SK-N-SH treated with all-trans-retinoic acid at 6 μM for 48 hours (cell line): Measurements from ENCODE around the gene TMEM37.

Experiments used
- ATAC-seq: fragments of 200-7000 bp; cut with Tn5 transposase; 3 replicates; pipeline ENCODE4 v1.9.1; 2020; ENCODE audit warnings: mild to moderate bottlenecking, moderate library complexity
- ARNTL ChIP-seq: fragments of 450-650 bp; formaldehyde crosslinking; IDR thresholded peaks from 2 replicates; pipeline ENCODE4 v1.5.0; 2020; ENCODE audit warnings: low read depth, mild to moderate bottlenecking, moderate library complexity, borderline replicate concordance
- BACH2 ChIP-seq: fragments of 250-450 bp; sonication (Bioruptor Pico); IDR thresholded peaks from 2 replicates; pipeline ENCODE4 v1.9.0; 2021; ENCODE audit warnings: mild to moderate bottlenecking, borderline replicate concordance
- CSDC2 ChIP-seq: fragments of 250-450 bp; sonication (Bioruptor Pico); IDR thresholded peaks from 2 replicates; pipeline ENCODE4 v1.5.0; 2020; ENCODE audit warnings: mild to moderate bottlenecking, moderate library complexity
- ESRRG ChIP-seq: fragments of 250-450 bp; sonication (Bioruptor Pico); IDR thresholded peaks from 2 replicates; pipeline ENCODE4 v1.6.1; 2021; ENCODE audit warnings: mild to moderate bottlenecking
- GLIS3 ChIP-seq: fragments of 250-450 bp; sonication (Bioruptor Pico); IDR thresholded peaks from 2 replicates; pipeline ENCODE4 v1.5.0; 2020; ENCODE audit warnings: mild to moderate bottlenecking, moderate library complexity
- ISL1 ChIP-seq: fragments of 250-450 bp; sonication (Bioruptor Pico); IDR thresholded peaks from 2 replicates; pipeline ENCODE4 v2.1.2; 2022; ENCODE audit warnings: mild to moderate bottlenecking, moderate library complexity
- OSR1 ChIP-seq: fragments of 250-450 bp; sonication (Bioruptor Pico); IDR thresholded peaks from 2 replicates; pipeline ENCODE4 v1.8.0; 2022; ENCODE audit warnings: moderate library complexity, mild to moderate bottlenecking, inconsistent platforms
- PPARA ChIP-seq: fragments of 250-450 bp; sonication (Bioruptor Pico); IDR thresholded peaks from 2 replicates; pipeline ENCODE4 v1.5.0; 2020; ENCODE audit warnings: mild to moderate bottlenecking, borderline replicate concordance
- RARB ChIP-seq: fragments of 250-450 bp; sonication (Bioruptor Pico); IDR thresholded peaks from 2 replicates; pipeline ENCODE4 v1.8.0; 2021; ENCODE audit warnings: mild to moderate bottlenecking, moderate library complexity
- SNAI2 ChIP-seq: fragments of 250-450 bp; sonication (Bioruptor Pico); IDR thresholded peaks from 2 replicates; pipeline ENCODE4 v1.5.0; 2020; ENCODE audit warnings: mild to moderate bottlenecking, moderate library complexity
- TCF4 ChIP-seq: fragments of 250-450 bp; sonication (Bioruptor Pico); IDR thresholded peaks from 2 replicates; pipeline ENCODE4 v1.8.0; 2021; ENCODE audit warnings: mild to moderate bottlenecking, moderate library complexity, borderline replicate concordance
- ZC3H10 ChIP-seq: fragments of 250-450 bp; sonication (Bioruptor Pico); IDR thresholded peaks from 2 replicates; pipeline ENCODE4 v1.5.1; 2021; ENCODE audit warnings: mild to moderate bottlenecking, moderate library complexity
- ZFP30 ChIP-seq: fragments of 450-650 bp; formaldehyde crosslinking; IDR thresholded peaks from 2 replicates; pipeline ENCODE4 v1.5.0; 2022; ENCODE audit warnings: mild to moderate bottlenecking, moderate library complexity
- ZNF565 ChIP-seq: fragments of 450-650 bp; formaldehyde crosslinking; conservative IDR thresholded peaks from 2 replicates; pipeline ENCODE4 v1.5.0; 2020; ENCODE audit warnings: low read depth, mild to moderate bottlenecking, moderate library complexity
- ZNF70 ChIP-seq: fragments of 450-650 bp; formaldehyde crosslinking; IDR thresholded peaks from 2 replicates; pipeline ENCODE4 v1.5.0; 2020; ENCODE audit warnings: mild to moderate bottlenecking, moderate library complexity
- ZNF8 ChIP-seq: fragments of 450-650 bp; formaldehyde crosslinking; IDR thresholded peaks from 2 replicates; pipeline ENCODE4 v1.5.0; 2020; ENCODE audit warnings: mild to moderate bottlenecking, moderate library complexity
- TF ChIP-seq, protein P1 (sequence below): fragments of 250-450 bp; sonication (Bioruptor Pico); IDR thresholded peaks from 2 replicates; pipeline ENCODE4 v1.5.1; 2020; ENCODE audit warnings: low read depth, mild to moderate bottlenecking, moderate library complexity
- TF ChIP-seq, protein P2 (sequence below): fragments of 250-450 bp; sonication (Bioruptor Pico); IDR thresholded peaks from 2 replicates; pipeline ENCODE4 v1.5.0; 2020; ENCODE audit warnings: mild to moderate bottlenecking, moderate library complexity
- TF ChIP-seq, protein P3 (sequence below): fragments of 250-450 bp; sonication (Bioruptor Pico); IDR thresholded peaks from 2 replicates; pipeline ENCODE4 v1.8.0; 2021; ENCODE audit warnings: low read depth, mild to moderate bottlenecking, moderate library complexity, borderline replicate concordance
- TF ChIP-seq, protein P4 (sequence below): fragments of 250-450 bp; sonication (Bioruptor Pico); IDR thresholded peaks from 2 replicates; pipeline ENCODE4 v1.5.1; 2021; ENCODE audit warnings: mild to moderate bottlenecking, moderate library complexity

TMEM37 gene

DNA sequence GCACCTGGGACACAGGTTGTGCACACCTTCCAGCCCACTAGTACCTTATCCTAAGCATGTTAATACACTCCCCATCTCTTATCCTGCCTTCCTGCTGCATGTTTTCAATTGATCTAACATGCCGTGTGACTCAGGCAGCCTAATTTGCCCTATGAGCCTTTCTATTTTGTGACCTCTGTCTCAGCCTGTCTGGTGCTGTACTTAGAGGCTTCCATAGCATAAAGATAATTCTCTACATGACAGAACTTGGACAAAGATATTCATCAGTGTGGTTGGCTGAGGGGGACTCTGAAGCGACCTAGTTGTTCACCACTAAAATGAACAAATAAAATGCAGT is 8.6 kb upstream of the TMEM37 start:
- no peak for ATAC-seq
- TF ChIP-seq CSDC2 (no peak), GLIS3 (CRISPR knock-in tag) (no peak), ZC3H10 (CRISPR knock-in tag) (no peak), RARB (CRISPR knock-in tag) (no peak), ZNF8 (CRISPR knock-in tag) (no peak), ESRRG (CRISPR knock-in tag) (no peak), BACH2 (CRISPR knock-in tag) (no peak), TCF4 (no peak), ZNF70 (CRISPR knock-in tag) (no peak), OSR1 (CRISPR knock-in tag) (no peak), PPARA (CRISPR knock-in tag) (no peak), ZFP30 (CRISPR knock-in tag) (no peak)
- TF ChIP-seq, protein P1, sequence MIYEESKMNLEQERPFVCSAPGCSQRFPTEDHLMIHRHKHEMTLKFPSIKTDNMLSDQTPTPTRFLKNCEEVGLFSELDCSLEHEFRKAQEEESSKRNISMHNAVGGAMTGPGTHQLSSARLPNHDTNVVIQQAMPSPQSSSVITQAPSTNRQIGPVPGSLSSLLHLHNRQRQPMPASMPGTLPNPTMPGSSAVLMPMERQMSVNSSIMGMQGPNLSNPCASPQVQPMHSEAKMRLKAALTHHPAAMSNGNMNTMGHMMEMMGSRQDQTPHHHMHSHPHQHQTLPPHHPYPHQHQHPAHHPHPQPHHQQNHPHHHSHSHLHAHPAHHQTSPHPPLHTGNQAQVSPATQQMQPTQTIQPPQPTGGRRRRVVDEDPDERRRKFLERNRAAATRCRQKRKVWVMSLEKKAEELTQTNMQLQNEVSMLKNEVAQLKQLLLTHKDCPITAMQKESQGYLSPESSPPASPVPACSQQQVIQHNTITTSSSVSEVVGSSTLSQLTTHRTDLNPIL (CRISPR knock-in tag) = no peak
- TF ChIP-seq, protein P2, sequence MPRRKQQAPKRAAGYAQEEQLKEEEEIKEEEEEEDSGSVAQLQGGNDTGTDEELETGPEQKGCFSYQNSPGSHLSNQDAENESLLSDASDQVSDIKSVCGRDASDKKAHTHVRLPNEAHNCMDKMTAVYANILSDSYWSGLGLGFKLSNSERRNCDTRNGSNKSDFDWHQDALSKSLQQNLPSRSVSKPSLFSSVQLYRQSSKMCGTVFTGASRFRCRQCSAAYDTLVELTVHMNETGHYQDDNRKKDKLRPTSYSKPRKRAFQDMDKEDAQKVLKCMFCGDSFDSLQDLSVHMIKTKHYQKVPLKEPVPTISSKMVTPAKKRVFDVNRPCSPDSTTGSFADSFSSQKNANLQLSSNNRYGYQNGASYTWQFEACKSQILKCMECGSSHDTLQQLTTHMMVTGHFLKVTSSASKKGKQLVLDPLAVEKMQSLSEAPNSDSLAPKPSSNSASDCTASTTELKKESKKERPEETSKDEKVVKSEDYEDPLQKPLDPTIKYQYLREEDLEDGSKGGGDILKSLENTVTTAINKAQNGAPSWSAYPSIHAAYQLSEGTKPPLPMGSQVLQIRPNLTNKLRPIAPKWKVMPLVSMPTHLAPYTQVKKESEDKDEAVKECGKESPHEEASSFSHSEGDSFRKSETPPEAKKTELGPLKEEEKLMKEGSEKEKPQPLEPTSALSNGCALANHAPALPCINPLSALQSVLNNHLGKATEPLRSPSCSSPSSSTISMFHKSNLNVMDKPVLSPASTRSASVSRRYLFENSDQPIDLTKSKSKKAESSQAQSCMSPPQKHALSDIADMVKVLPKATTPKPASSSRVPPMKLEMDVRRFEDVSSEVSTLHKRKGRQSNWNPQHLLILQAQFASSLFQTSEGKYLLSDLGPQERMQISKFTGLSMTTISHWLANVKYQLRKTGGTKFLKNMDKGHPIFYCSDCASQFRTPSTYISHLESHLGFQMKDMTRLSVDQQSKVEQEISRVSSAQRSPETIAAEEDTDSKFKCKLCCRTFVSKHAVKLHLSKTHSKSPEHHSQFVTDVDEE (CRISPR knock-in tag) = no peak
- TF ChIP-seq, protein P3, sequence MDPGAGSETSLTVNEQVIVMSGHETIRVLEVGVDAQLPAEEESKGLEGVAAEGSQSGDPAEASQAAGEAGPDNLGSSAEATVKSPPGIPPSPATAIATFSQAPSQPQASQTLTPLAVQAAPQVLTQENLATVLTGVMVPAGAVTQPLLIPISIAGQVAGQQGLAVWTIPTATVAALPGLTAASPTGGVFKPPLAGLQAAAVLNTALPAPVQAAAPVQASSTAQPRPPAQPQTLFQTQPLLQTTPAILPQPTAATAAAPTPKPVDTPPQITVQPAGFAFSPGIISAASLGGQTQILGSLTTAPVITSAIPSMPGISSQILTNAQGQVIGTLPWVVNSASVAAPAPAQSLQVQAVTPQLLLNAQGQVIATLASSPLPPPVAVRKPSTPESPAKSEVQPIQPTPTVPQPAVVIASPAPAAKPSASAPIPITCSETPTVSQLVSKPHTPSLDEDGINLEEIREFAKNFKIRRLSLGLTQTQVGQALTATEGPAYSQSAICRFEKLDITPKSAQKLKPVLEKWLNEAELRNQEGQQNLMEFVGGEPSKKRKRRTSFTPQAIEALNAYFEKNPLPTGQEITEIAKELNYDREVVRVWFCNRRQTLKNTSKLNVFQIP (CRISPR knock-in tag) = no peak

DNA sequence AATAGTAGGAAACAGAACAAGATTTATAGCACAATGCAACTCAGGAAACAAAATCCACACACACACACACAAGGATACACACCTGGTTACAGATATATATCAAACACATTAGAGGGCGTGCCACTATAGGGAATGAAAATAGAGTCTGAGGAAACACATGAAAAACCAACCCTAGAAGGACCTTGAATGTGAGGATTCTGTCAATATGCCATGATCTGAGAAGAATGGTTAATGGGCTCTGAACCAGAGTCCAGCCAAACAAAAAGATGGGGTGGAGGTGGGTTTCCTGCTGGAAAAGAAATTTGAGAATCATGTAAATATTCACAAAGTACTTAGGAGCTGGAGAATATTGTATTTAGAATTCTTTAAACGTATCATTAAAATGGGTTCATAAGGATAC is 7.8 kb upstream of the TMEM37 start:
- no peak for TF ChIP-seq ZNF565 (CRISPR knock-in tag)
- TF ChIP-seq, protein P2 (CRISPR knock-in tag) = no peak
- TF ChIP-seq ISL1 (CRISPR knock-in tag) = no peak
- no peak for TF ChIP-seq ARNTL
- no peak for ATAC-seq

DNA sequence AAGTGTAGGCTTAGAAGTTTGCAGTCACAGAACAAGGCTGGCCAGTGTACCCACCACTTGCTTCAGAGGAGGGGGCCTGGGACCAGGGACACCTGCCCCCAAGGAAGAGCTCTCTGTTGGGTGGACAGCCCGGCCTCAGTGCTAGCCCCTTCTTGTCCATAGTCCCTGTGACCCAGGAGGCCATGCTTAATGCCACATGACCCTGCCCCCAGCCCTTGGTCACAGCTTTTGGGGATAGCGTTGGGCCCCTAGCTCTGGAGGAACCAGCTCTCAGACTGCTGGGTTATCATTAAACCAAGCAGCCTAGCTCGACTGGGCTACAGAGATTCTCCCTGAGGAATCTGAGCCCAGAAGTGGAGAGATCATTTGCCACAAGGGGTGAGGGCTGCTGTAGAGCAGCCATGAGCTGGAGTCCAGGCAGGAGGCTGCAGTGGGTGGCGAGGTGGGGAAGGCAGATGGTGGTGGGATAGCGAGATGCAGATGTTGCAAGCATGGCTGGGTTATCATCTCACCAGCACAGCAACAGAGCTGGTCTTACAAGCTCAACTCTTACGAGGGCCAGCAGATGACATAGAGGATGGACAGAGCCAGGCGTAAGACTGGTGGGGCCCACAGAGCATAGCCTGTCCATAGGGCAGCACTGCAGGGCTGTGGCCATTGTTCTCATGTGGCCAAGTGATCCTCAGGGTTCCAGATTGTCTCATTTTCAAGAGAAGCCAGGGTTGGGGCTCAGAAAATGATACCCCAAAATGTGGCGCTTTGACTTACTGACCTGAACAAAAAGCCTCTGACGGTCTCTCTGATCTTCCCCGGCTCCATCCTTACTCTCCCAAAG is 7.2 kb upstream of the TMEM37 start:
- no peak for ATAC-seq
- TF ChIP-seq ESRRG (CRISPR knock-in tag) (no peak), ZNF70 (CRISPR knock-in tag) (no peak), ZNF565 (CRISPR knock-in tag) (no peak), RARB (CRISPR knock-in tag) (no peak), GLIS3 (CRISPR knock-in tag) (no peak), ZFP30 (CRISPR knock-in tag) (no peak), SNAI2 (no peak)
- TF ChIP-seq, protein P4, sequence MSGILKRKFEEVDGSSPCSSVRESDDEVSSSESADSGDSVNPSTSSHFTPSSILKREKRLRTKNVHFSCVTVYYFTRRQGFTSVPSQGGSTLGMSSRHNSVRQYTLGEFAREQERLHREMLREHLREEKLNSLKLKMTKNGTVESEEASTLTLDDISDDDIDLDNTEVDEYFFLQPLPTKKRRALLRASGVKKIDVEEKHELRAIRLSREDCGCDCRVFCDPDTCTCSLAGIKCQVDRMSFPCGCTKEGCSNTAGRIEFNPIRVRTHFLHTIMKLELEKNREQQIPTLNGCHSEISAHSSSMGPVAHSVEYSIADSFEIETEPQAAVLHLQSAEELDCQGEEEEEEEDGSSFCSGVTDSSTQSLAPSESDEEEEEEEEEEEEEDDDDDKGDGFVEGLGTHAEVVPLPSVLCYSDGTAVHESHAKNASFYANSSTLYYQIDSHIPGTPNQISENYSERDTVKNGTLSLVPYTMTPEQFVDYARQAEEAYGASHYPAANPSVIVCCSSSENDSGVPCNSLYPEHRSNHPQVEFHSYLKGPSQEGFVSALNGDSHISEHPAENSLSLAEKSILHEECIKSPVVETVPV (CRISPR knock-in tag) = no peak
